Esophagus (tissue), 2 donors: ENCODE data around the gene TRAPPC8. TPM values are rescaled to one million over a fixed set of nuclear protein-coding genes. Genes with fewer than 3 reads are reported as not detected.
"Not testable (repeated sequence)": the region's sequence is repeated elsewhere in the genome, so short reads cannot be mapped to it uniquely, and the experiment has no call there.

Experiments used
- H3K27ac ChIP-seq, 2 donors: one replicate each; pipeline ENCODE4 v1.5.1; 2013; ENCODE audit warnings: low read depth in 2 of 2, mild to moderate bottlenecking in 2 of 2, inconsistent platforms in 1 of 2, low read length in 1 of 2, moderate library complexity in 1 of 2
- H3K27me3 ChIP-seq, 2 donors: one replicate each; pipeline ENCODE4 v1.6.1; 2013; ENCODE audit warnings: low read length in 2 of 2, control low read depth in 1 of 2, mild to moderate bottlenecking in 1 of 2; ENCODE audit not compliant: insufficient read depth in 2 of 2, control insufficient read depth in 1 of 2
- H3K36me3 ChIP-seq, 2 donors: one replicate each; pipeline ENCODE4 v1.6.1; 2013; ENCODE audit warnings: low read length in 1 of 2; ENCODE audit not compliant: control insufficient read depth in 2 of 2, insufficient read depth in 2 of 2
- H3K4me1 ChIP-seq, 2 donors: one replicate each; pipeline ENCODE4 v1.6.1; 2013; ENCODE audit warnings: low read length in 1 of 2; ENCODE audit not compliant: control insufficient read depth in 2 of 2, insufficient read depth in 2 of 2
- H3K4me3 ChIP-seq, 2 donors: one replicate each; pipeline ENCODE4 v1.5.1; 2013; ENCODE audit warnings: low read length in 2 of 2, mild to moderate bottlenecking in 2 of 2, low read depth in 1 of 2, moderate library complexity in 1 of 2
- H3K9me3 ChIP-seq, 2 donors: one replicate each; pipeline ENCODE4 v1.6.1; 2013; ENCODE audit warnings: mild to moderate bottlenecking in 2 of 2, low read depth in 1 of 2, low read length in 1 of 2, moderate library complexity in 1 of 2; ENCODE audit not compliant: control insufficient read depth in 2 of 2, insufficient read depth in 1 of 2
- WGBS, 2 donors: extraction: QIAGEN DNeasy Blood & Tissue Kit; methylation state at CpG; one replicate each; pipeline ENCODE4 v1.1.7; 2013; 5-methylcytosine and 5-hydroxymethylcytosine counted together
- polyA plus RNA-seq, 2 donors: library from polyadenylated mRNA; stranded (reverse); fragments of 200-250 nt; gene quantifications; one replicate each; pipeline ENCODE4 v1.2.3, GENCODE V29; 2013
- donor health status: healthy with polysubstance abuse.
- donor health status: Bipolar disorder and iron deficiency.

The TRAPPC8 gene
- polyA plus RNA-seq, 2 donors = 16.3 to 20.9 TPM

DNA sequence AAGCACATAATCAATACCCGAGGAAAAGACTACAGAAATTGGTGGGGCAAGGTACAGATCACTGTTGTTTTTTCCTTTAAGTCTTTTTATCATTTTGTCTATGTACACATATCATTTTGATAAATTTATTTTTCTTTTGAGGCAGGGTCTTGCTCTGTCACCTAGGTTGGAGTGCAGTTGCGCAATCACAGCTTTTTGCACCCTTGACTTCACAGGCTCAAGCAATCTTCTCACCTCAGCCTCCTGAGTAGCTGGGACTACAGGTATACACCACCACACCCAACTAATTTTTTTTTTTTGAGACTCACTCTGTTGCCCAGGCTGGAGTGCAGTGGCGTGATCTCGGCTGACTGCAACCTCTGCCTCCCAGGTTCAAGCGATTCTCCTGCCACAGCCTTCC lies 15.9 kb downstream of the TRAPPC8 start:
- not testable (repeated sequence) for H3K9me3 ChIP-seq, H3K27me3 ChIP-seq, H3K36me3 ChIP-seq, H3K4me1 ChIP-seq, H3K27ac ChIP-seq, H3K4me3 ChIP-seq
- WGBS, 2 donors = 96% methylated on average over 5 of the region's 5 CpGs

DNA sequence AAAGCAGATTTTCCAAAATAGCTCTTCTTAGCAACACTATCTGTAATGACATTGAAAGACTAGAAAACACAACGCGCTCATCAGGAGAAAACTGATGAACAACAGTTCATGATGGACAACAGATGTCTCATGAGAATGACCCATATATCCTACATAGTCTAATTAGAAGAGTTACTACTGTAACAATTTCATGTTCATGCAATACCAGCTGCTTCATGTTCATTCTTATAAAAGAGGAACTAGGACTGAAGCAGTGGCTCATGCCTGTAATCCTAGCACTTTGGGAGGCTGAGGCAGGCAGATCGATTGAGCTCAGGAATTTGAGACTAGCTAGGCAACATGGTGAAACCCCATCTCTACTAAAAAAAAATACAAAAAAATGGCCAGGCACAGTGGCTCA lies 22.7 kb downstream of the TRAPPC8 start:
- peaks cover 0 to 3% of the 10 kb centered on the region in 2 donors for H3K36me3 ChIP-seq
- no peaks in the 10 kb centered on the region for H3K9me3 ChIP-seq
- no peak overlapping the region for H3K27ac ChIP-seq
- H3K27me3 ChIP-seq = no peaks in the 10 kb centered on the region
- WGBS, 2 donors = 95 to 96% methylated on average over 3 of the region's 3 CpGs
- H3K4me1 ChIP-seq = no peaks in the 10 kb centered on the region
- H3K4me3 ChIP-seq = no peak overlapping the region

GRCh38 chr18:31919366-31919765 lies 23.6 kb downstream of the TRAPPC8 start:
- H3K4me1 ChIP-seq, H3K27ac ChIP-seq, H3K4me3 ChIP-seq, H3K36me3 ChIP-seq, H3K9me3 ChIP-seq, H3K27me3 ChIP-seq: not testable (repeated sequence)
- WGBS, 2 donors = 96 to 98% methylated on average over 5 of the region's 5 CpGs

DNA sequence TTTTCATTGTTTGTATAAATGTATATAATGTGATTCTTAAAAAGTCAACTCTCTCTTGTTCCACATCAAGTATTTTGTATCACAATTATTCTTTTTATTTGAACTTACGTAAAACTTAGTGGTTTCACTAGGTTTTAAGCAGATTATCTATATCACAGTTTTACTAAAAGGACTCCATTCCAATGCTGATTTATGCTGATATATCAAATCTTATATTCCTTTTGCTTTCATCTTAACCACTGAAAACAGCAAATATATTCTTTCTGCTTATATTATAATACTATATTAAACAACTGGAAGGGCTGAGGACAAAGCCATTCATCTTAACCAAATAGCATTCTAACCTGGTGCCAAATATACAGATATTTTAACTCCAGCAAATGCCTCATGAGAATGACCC lies 24.2 kb downstream of the TRAPPC8 start:
- H3K36me3 ChIP-seq = peaks cover 0 to 3% of the 10 kb centered on the region in 2 donors

DNA sequence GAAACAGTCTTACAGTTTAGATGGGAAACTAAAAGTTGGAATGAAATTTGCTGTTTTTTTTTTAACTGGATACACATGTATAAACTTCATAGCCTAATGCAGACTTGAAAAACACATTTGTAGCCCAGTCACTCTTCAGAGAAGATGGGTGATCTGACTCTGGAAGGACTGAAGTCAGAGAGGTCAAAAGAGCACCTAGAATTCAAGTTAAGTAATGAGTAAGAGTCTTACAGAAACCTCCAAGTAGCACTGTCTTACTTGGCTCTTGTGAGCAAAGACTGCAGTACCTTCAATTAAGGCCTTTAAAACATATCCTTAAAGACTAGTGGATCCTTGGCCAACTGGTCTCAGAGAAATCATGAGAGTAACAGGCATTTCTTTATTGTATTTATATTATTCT lies 41.9 kb downstream of the TRAPPC8 start:
- H3K27me3 ChIP-seq = no peaks in the 10 kb centered on the region
- no peak overlapping the region for H3K27ac ChIP-seq
- H3K36me3 ChIP-seq = peaks cover 0 to 6% of the 10 kb centered on the region in 2 donors

More for the DNA sequence above, 24.2 kb downstream of the TRAPPC8 start:
- Histone ChIP-seq H3K9me3 (no peaks in the 10 kb centered on the region), H3K27ac (no peak overlapping the region), H3K4me3 (no peak overlapping the region), H3K27me3 (no peaks in the 10 kb centered on the region), H3K4me1 (no peaks in the 10 kb centered on the region)
- 98 to 100% methylated on average over 1 of the region's 1 CpG for WGBS, 2 donors

DNA sequence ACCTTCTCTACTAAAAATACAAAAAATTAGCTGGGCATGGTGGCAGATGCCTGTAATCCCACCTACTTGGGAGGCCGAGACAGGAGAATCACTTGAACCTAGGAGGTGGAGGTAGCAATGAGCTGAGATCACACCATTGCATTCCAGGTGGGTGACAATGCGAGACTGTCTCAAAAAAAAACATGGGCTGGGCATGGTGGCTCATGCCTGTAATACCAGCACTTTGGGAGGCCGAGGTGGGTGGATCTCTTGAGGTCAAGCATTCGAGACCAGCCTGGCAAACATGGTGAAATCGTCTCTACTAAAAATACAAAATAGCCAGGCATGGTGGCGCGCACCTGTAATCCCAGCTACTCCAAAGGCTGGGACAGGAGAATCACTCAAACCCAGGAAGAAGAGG lies 43.2 kb downstream of the TRAPPC8 start:
- not testable (repeated sequence) for H3K27ac ChIP-seq, H3K27me3 ChIP-seq, H3K36me3 ChIP-seq, H3K9me3 ChIP-seq, H3K4me1 ChIP-seq, H3K4me3 ChIP-seq
- 93 to 97% methylated on average over 7 of the region's 7 CpGs for WGBS, 2 donors

More for the DNA sequence above, 41.9 kb downstream of the TRAPPC8 start:
- H3K9me3 ChIP-seq = no peaks in the 10 kb centered on the region
- H3K4me1 ChIP-seq = no peaks in the 10 kb centered on the region
- no peak overlapping the region for H3K4me3 ChIP-seq

DNA sequence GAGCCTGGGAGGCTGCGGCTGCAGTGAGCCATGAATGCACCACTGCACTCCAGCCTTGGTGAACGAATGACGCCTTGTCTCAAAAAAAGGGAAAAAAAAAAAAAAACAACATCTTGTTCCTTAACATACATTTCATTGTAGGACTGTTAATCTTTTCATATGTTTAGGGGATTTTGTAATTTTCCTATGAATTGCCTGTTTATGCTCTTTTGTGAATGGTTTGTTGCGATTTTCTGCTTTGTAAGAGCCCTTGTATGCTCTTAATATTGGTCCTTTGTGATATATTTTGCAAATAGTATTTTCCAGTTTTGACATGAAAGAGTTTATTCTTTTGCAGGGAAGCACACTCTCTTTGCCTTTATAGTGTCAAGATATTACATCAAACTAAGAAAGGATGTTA lies 50.0 kb downstream of the TRAPPC8 start:
- WGBS, 2 donors = 93 to 98% methylated on average over 4 of the region's 4 CpGs
- Histone ChIP-seq H3K36me3 (peaks cover 3% of the 10 kb centered on the region in 2 donors), H3K27ac (no peak overlapping the region), H3K27me3 (no peaks in the 10 kb centered on the region), H3K4me1 (no peaks in the 10 kb centered on the region), H3K4me3 (no peak overlapping the region), H3K9me3 (no peaks in the 10 kb centered on the region)

DNA sequence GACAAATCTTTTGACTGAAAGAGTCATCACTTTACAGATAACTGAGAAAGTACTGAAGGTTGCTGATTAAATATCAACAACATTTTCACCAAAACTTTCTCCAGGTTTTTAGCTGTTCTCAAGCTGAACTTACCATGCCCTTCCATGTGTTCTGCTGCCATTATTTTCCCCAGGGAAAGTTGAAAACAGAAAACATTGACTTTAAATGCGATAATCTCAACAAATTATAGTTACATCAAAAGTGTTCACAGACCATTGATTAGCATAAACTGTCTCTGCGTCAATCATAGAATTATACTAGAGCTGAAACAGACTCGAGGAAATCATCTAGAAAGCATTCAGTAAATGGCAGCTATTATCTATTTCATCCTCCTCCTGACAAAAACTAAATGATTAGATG lies 51.4 kb downstream of the TRAPPC8 start:
- no peak overlapping the region for H3K27ac ChIP-seq
- peaks cover 3% of the 10 kb centered on the region in 2 donors for H3K36me3 ChIP-seq
- no peaks in the 10 kb centered on the region for H3K27me3 ChIP-seq
- H3K9me3 ChIP-seq = no peaks in the 10 kb centered on the region
- WGBS, 2 donors = 96 to 97% methylated on average over 3 of the region's 3 CpGs
- no peak overlapping the region for H3K4me3 ChIP-seq
- H3K4me1 ChIP-seq = no peaks in the 10 kb centered on the region

GRCh38 chr18:31884020-31884419 lies 58.9 kb downstream of the TRAPPC8 start:
- WGBS, 2 donors = 95 to 97% methylated on average over 4 of the region's 4 CpGs
- no peaks in the 10 kb centered on the region for H3K9me3 ChIP-seq
- no peaks in the 10 kb centered on the region for H3K4me1 ChIP-seq
- H3K4me3 ChIP-seq = no peak overlapping the region
- no peak overlapping the region for H3K27ac ChIP-seq
- peaks cover 0 to 3% of the 10 kb centered on the region in 2 donors for H3K36me3 ChIP-seq
- no peaks in the 10 kb centered on the region for H3K27me3 ChIP-seq

- Histone ChIP-seq H3K27ac (no peak overlapping the region), H3K9me3 (no peaks in the 10 kb centered on the region), H3K4me1 (no peaks in the 10 kb centered on the region), H3K27me3 (no peaks in the 10 kb centered on the region), H3K36me3 (peaks cover 2 to 9% of the 10 kb centered on the region in 2 donors), H3K4me3 (no peak overlapping the region)
- 95 to 96% methylated on average over 1 of the region's 1 CpG for WGBS, 2 donors
Observed at GRCh38 chr18:31880186-31880898, 62.6 kb downstream of the TRAPPC8 start.
